ENCODE data around the gene FAM149B1.
A peak's percentile ranks its signal among the peaks of the same experiment; 100 is the strongest.

FAM149B1 gene

GRCh38 chr10:73182568-73182967 is 14.6 kb downstream of the FAM149B1 start:
- no peak for ATAC-seq
- peak; percentile 81 for TF ChIP-seq ISL1 (CRISPR knock-in tag; IDR thresholded peaks at IDR 0.05)
- no peak for TF ChIP-seq BACH2 (CRISPR knock-in tag; IDR thresholded peaks at IDR 0.05; ENCODE audit: borderline replicate concordance)
- no peak for TF ChIP-seq PPARA (CRISPR knock-in tag; IDR thresholded peaks at IDR 0.05; ENCODE audit: borderline replicate concordance)
- peak; percentile 89 for TF ChIP-seq ZFP3 (CRISPR knock-in tag; IDR thresholded peaks at IDR 0.05)
- TF ChIP-seq SNAI2 (CRISPR knock-in tag; IDR thresholded peaks at IDR 0.05), result no peak

- TF ChIP-seq PPARA (CRISPR knock-in tag; IDR thresholded peaks at IDR 0.05; ENCODE audit: borderline replicate concordance) (no peak), ISL1 (CRISPR knock-in tag; IDR thresholded peaks at IDR 0.05) (peak; percentile 39; the same call in 1 of the 2 replicates)
- no peak for ATAC-seq
Measured at GRCh38 chr10:73183667-73184281, 15.9 kb downstream of the FAM149B1 start.

- no peak for TF ChIP-seq ZC3H10 (CRISPR knock-in tag; IDR thresholded peaks at IDR 0.05)
- no peak for TF ChIP-seq BACH2 (CRISPR knock-in tag; IDR thresholded peaks at IDR 0.05; ENCODE audit: borderline replicate concordance)
- ATAC-seq, result no peak
Measured at GRCh38 chr10:73186266-73186665, 18.3 kb downstream of the FAM149B1 start.

- no peak for ATAC-seq
- TF ChIP-seq TOX (CRISPR knock-in tag; IDR thresholded peaks at IDR 0.05; ENCODE audit: borderline replicate concordance) (no peak), ZC3H10 (CRISPR knock-in tag; IDR thresholded peaks at IDR 0.05) (no peak), TSHZ2 (CRISPR knock-in tag; IDR thresholded peaks at IDR 0.05) (no peak), CSRNP3 (CRISPR knock-in tag; IDR thresholded peaks at IDR 0.05) (no peak), ARNTL (CRISPR knock-in tag; IDR thresholded peaks at IDR 0.05; ENCODE audit: borderline replicate concordance, low read depth) (no peak), BACH2 (CRISPR knock-in tag; IDR thresholded peaks at IDR 0.05; ENCODE audit: borderline replicate concordance) (no peak), RARB (CRISPR knock-in tag; IDR thresholded peaks at IDR 0.05) (no peak), ZNF8 (CRISPR knock-in tag; IDR thresholded peaks at IDR 0.05) (no peak), PPARA (CRISPR knock-in tag; IDR thresholded peaks at IDR 0.05; ENCODE audit: borderline replicate concordance) (no peak), CSDC2 (CRISPR knock-in tag; IDR thresholded peaks at IDR 0.05) (no peak), POU6F1 (CRISPR knock-in tag; IDR thresholded peaks at IDR 0.05; ENCODE audit: borderline replicate concordance, low read depth) (no peak), PATZ1 (CRISPR knock-in tag; IDR thresholded peaks at IDR 0.05; ENCODE audit: borderline replicate concordance) (no peak), CREB5 (CRISPR knock-in tag; IDR thresholded peaks at IDR 0.05; ENCODE audit: low read depth) (no peak), GLIS3 (CRISPR knock-in tag; IDR thresholded peaks at IDR 0.05) (no peak)
Measured at GRCh38 chr10:73190188-73190587, 22.3 kb downstream of the FAM149B1 start.

Measured in SK-N-SH treated with all-trans-retinoic acid at 6 μM for 48 hours (cell line).